Hematopoietic multipotent progenitor cell treated with erythropoietin and hydrocortisone succinate and interleukin-3 and kit ligand, for 8 days (in vitro differentiated cells): ENCODE results near the gene IDH3A.
"Not testable (repeated sequence)": the region's sequence is repeated elsewhere in the genome, so short reads cannot be mapped to it uniquely, and the experiment has no call there.

ENCODE experiments used
- DNase-seq: peaks from one replicate; pipeline ENCODE4 v3.0.0-alpha.2; 2015

Gene IDH3A

DNA sequence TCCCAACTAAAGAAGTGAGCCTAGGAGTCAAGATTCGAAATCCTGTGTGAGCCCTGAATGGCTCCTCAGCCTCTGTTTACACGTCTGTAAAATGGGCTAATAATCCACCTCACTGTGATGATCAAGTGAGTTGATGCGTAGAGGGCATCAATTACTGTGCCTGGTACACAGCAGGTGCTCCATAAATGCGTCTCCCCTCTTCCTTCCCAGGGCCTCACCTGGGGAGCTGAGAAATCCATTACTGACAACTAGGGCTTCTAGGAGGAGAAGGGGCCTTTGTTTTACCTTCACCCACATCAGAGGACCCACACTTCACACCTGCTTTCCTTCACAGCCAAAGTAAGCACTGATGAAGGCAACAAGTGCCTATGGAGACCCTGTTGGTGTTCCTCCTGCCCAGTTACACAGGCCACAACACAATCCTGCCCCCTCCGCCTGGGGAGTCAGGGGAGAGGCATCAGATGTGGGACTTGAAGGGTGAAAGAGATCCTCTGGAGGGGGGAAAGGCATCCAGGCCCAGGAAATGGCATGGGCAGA lies 19.3 kb upstream of the IDH3A start:
- no peak for DNase-seq

GRCh38 chr15:78130466-78131294 lies 18.5 kb upstream of the IDH3A start:
- no peak for DNase-seq

GRCh38 chr15:78131295-78132061 lies 17.7 kb upstream of the IDH3A start, which contains the start of gene CIB2:
CIB2 (minus strand) TSS chr15:78131445; CDS start chr15:78131215, 230 bp downstream.
- peak; percentile 61 for DNase-seq

DNA sequence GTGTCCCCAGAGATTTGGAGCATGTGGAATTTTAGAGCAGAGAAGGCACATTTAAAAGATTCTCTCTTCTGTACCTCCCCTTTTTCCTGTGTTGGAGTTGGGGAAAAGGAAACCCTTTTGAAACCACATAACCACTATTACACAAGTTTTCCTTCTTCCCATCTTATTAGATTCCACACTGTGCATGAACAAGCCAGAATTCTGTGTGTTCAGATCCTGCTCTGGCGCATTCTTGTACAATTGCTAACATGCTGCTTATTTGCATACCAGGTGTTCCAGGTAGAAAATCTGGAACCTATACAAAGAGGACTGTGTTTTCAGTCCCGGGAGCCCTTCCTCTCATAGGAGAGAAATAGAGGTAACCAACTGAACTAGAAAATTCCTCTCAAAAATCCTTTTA lies 15.4 kb upstream of the IDH3A start:
- DNase-seq, result no peak

DNA sequence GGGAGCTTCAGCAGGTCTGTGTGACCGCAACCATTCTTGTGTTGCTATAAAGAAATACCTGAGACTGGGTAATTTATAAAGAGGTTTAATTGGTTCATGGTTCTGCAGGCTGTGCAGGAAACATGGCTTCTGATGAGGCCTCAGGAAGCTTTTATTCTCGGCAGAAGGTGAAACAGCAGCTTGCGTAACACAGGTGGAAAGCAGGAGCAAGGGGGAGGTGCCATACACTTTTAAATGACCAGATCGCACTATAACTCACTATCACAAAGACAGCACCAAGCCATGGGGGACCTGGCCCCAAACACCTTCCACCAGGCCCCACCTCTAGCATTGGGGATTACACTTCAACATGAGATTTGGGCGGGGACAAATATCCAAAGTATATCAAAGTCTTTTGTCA lies 9.6 kb upstream of the IDH3A start:
- no peak for DNase-seq

GRCh38 chr15:78140292-78140691 lies 8.9 kb upstream of the IDH3A start:
- DNase-seq, result no peak

GRCh38 chr15:78142332-78142731 lies 6.8 kb upstream of the IDH3A start:
- DNase-seq, result no peak

DNA sequence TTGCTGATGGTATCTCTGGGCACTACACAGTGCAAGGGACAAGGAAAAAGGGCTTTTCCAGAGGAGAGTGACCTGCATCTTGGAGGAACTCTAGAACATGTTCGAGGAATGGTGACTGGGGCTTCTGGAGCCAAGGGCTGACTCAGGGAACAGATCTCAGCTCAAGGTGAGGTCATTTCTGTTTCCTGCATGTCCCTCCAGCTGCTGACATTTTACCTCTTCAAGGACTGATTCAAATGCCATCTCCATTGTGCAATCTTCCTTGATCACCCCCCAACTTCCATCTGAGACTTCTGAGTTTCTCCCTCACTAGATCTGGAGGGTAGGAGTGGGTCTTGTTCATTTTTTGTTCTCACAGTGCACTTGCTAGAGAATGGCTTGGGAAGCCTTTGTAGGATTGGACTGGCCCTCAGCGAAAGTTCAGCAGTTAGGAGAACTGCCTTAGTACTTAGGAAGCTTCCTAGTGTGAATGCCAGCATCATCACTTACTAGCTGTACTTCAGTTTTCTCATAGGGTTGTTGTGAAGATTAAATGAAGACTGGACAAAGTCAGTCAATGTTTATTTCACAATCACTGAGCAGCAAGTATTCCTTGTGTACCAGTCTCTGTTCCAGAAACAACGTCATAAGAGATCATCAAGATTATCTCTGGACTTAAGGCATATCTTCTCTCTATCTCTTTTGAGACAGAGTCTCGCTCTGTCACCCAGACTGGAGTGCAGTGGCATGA lies 2.6 kb upstream of the IDH3A start:
- no peak for DNase-seq

GRCh38 chr15:78147566-78147965 lies 1.6 kb upstream of the IDH3A start:
- DNase-seq, result no peak

DNA sequence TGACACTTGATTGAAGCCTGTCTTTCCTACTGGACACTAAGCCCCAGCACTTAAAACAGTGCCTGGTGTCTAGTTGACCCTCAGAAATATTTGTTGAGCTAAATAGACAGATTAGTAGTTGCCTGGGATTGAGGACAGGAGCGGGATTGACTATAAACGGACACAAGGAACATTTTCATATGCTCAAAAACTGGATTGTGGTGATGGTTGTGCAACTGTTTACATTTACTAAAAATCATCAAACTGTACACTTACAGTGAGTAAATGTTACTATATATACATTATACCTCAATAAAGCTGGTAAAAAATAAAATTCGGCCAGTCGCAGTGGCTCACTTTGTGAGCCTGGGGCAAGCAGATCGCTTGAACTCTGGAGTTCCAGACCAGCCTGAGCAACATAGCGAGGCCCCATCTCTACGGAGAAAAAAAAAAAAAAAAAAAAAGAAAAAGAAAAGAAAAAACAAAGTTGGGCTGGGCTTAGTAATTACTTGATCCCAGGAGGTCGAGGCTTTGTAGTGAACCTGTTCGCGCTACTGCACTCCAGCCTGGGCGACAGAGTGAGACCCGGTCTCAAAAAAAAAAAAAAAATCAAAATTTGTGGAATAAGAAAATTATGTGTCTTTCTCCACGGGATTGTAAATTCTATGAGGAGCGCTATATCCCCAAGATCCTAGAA lies 632 bp upstream of the IDH3A start:
- DNase-seq, result peak; percentile 12

GRCh38 chr15:78149805-78150751 lies 916 bp downstream of the IDH3A start:
- peak; percentile 19 for DNase-seq

DNA sequence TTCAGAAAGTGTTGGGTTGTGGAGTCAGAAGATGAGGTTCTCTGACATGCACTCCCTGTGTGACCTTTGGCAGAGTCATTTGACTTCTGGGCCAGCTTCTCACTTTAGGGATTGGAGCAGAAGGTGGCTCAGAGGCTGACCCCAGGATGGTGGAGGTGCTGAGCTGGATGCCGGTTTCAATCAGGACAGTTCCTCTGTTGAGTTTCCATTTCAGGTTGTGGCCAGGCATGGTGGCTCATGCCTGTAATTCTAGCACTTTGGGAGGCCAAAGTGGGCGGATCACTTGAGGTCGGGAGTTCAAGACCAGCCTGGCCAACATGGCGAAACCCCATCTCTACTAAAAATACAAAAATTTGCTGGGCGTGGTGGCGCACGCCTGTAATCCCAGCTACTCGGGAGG lies 1.9 kb downstream of the IDH3A start:
- DNase-seq, result not testable (repeated sequence)

GRCh38 chr15:78154955-78155354 lies 5.8 kb downstream of the IDH3A start:
- no peak for DNase-seq

- no peak for DNase-seq
These were observed 6.3 kb downstream of the IDH3A start for GRCh38 chr15:78155355-78155939.

DNA sequence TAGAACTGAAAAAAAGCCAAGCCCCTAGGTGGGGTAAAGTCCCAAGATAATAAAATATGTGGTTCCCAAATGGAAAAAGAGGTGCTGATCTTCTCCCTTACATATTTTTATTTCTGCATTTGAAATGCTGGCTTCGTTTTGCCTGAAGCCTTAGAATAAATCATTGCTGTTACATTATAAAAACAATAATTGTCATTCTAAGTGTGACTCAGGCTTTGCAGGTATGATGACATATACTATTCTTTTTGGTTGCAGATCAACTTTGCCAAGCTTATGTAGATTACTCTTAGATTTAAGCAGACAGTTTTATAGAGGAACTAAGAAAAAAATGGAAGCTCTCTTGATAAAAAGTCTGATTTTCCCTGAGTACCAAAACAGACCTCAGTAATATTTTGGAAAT lies 7.5 kb downstream of the IDH3A start:
- DNase-seq, result no peak

GRCh38 chr15:78157203-78157602 lies 8.0 kb downstream of the IDH3A start:
- no peak for DNase-seq

GRCh38 chr15:78159395-78159794 lies 10.2 kb downstream of the IDH3A start:
- DNase-seq, result no peak

DNA sequence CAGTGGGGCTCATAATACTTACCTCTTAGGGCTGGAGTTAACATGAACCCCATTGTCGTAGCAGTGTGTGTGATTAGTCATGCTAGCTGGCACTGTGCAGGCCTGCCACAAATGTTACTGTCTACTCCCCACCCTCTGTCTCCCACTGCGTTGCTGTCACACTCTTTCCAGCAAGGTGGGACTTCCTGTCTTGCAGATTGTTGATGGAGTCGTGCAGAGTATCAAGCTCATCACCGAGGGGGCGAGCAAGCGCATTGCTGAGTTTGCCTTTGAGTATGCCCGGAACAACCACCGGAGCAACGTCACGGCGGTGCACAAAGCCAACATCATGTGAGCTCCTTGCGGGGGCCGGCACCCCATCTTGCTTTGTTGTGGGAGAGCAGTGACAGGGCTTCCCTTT lies 12.9 kb downstream of the IDH3A start:
- DNase-seq, result no peak

GRCh38 chr15:78164010-78164409 lies 14.8 kb downstream of the IDH3A start:
- no peak for DNase-seq

GRCh38 chr15:78167227-78167888 lies 18.2 kb downstream of the IDH3A start:
- no peak for DNase-seq
